K562 (cell line): ENCODE measurements around the gene FGR. TPM values are rescaled to one million over a fixed set of nuclear protein-coding genes. Genes with fewer than 3 reads are reported as not detected.

ENCODE experiments used
- ARNT ChIP-seq, 2 experiments: fragments of 450-650 bp; IDR thresholded peaks; 2 replicates each; pipeline ENCODE4 v1.6.1; 2016; ENCODE audit warnings: mild to moderate bottlenecking in 1 of 2
- CHD4 ChIP-seq: fragments of 200-600 bp; sonication (generic); IDR thresholded peaks from 3 replicates; pipeline ENCODE4 v1.6.1; 2012; ENCODE audit warnings: low read depth, mild to moderate bottlenecking, mixed read lengths, low read length, inconsistent platforms; ENCODE audit not compliant: insufficient read depth, insufficient replicate concordance, poor library complexity, severe bottlenecking
- CTCFL ChIP-seq: IDR thresholded peaks from 2 replicates; pipeline ENCODE4 v1.6.1; 2011; ENCODE audit warnings: borderline replicate concordance, low read depth, mild to moderate bottlenecking, moderate library complexity, low read length; ENCODE audit not compliant: insufficient read depth, poor library complexity, severe bottlenecking
- CXXC5 ChIP-seq: fragments of 250-450 bp; sonication (Bioruptor Pico); IDR thresholded peaks from 2 replicates; pipeline ENCODE4 v1.8.0; 2022; ENCODE audit warnings: inconsistent platforms, mild to moderate bottlenecking, moderate library complexity
- EP400 ChIP-seq: fragments of 450-650 bp; IDR thresholded peaks from 2 replicates; pipeline ENCODE4 v1.6.1; 2017; ENCODE audit warnings: antibody characterized with exemption, mild to moderate bottlenecking, moderate library complexity
- HNRNPH1 ChIP-seq: fragments of 200-400 bp; formaldehyde crosslinking; optimal IDR thresholded peaks from 2 replicates; pipeline ENCODE3; 2017; ENCODE audit warnings: low read depth, mild to moderate bottlenecking, low read length, moderate library complexity
- LCOR ChIP-seq: sonication (generic); formaldehyde crosslinking; IDR thresholded peaks from 2 replicates; pipeline ENCODE4 v1.8.0; 2022; ENCODE audit warnings: mild to moderate bottlenecking, missing genetic modification reagents
- SIN3A ChIP-seq, 2 experiments: fragments of 150-350 bp in 1 of 2; IDR thresholded peaks; 2 replicates each; pipeline ENCODE4 v1.6.1; 2011 to 2016; ENCODE audit warnings: borderline replicate concordance in 2 of 2, low read depth in 2 of 2, low read length in 2 of 2, mild to moderate bottlenecking in 2 of 2, moderate library complexity in 2 of 2; ENCODE audit not compliant: control insufficient read depth in 1 of 2
- STAG1 ChIP-seq: sonication (generic); formaldehyde crosslinking; IDR thresholded peaks from 2 replicates; pipeline ENCODE4 v1.5.0; 2020; ENCODE audit warnings: missing genetic modification reagents, borderline replicate concordance
- TEAD1 ChIP-seq, 2 experiments: fragments of 450-650 bp in 1 of 2; sonication (generic) in 1 of 2; formaldehyde crosslinking; IDR thresholded peaks; 2 replicates each; pipeline versions ENCODE4 v1.4.0 to v1.8.0; 2020 to 2022; ENCODE audit warnings: mild to moderate bottlenecking in 2 of 2, missing genetic modification reagents in 1 of 2
- ZNF224 ChIP-seq: sonication (generic); formaldehyde crosslinking; IDR thresholded peaks from 2 replicates; pipeline ENCODE4 v1.8.0; 2022; ENCODE audit warnings: mild to moderate bottlenecking, missing genetic modification reagents
- ZNF639 ChIP-seq, 2 experiments: fragments of 200-800 bp in 1 of 2; sonication (Bioruptor generic) in 1 of 2; sonication (generic) in 1 of 2; formaldehyde crosslinking in 1 of 2; IDR thresholded peaks in 1 of 2; conservative IDR thresholded peaks in 1 of 2; 2 replicates each; pipeline versions ENCODE4 v1.5.0 to v1.6.1; 2016 to 2020; ENCODE audit warnings: missing compliant biosample characterization in 1 of 2, missing genetic modification characterization in 1 of 2, missing genetic modification reagents in 1 of 2
- polyA plus RNA-seq, 8 experiments: library from polyadenylated mRNA; depleted of rRNA in 4 of 8; stranded (reverse) in 5 of 8; unstranded in 3 of 8; fragments of >200 nt; fragmentation: Nextera tagmentation in 2 of 8; fragmentation: Illumina TruSeq in 1 of 8; extraction: Ambion mirVana in 2 of 8; extraction: Trizol in 1 of 8; gene quantifications; 2 replicates each; pipeline versions ENCODE4 v1.2.1 to v1.2.3, GENCODE V29; 2011 to 2014; ENCODE audit warnings: inconsistent platforms in 1 of 8, missing spikeins in 1 of 8
- total RNA-seq, 7 experiments: library from RNA; depleted of rRNA in 6 of 7; stranded (reverse); fragments of >200 nt in 6 of 7; fragmentation: Illumina TruSeq in 2 of 7; extraction: Trizol in 2 of 7; gene quantifications; 2 replicates each; pipeline versions ENCODE4 v1.2.1 to v1.2.3, GENCODE V29; 2011 to 2021; ENCODE audit warnings: low replicate concordance in 1 of 7
- TF ChIP-seq, protein P1 (sequence below), 3 experiments: IDR thresholded peaks in 2 of 3; conservative IDR thresholded peaks in 1 of 3; 2 replicates each; pipeline ENCODE4 v1.5.1; 2011 to 2012; ENCODE audit warnings: low read length in 3 of 3, mild to moderate bottlenecking in 3 of 3, control low read depth in 2 of 3, improper control_type of control experiment in 1 of 3, inconsistent platforms in 1 of 3, low read depth in 1 of 3, mixed read lengths in 1 of 3, moderate library complexity in 1 of 3; ENCODE audit not compliant: insufficient read depth in 2 of 3
- TF ChIP-seq, protein P2 (sequence below): sonication (generic); formaldehyde crosslinking; IDR thresholded peaks from 2 replicates; pipeline ENCODE4 v1.8.1; 2023; ENCODE audit warnings: mild to moderate bottlenecking, missing genetic modification reagents

FGR gene
- total and polyA plus RNA-seq, 9 of the 15 experiments (the other 6 are each of a cell fraction or from before 2014, with no cell fraction given), result 0.04 to 0.11 TPM; not detected in 7

- peak; percentile 76; the same call in 1 of the 2 replicates for TF ChIP-seq ZNF224 (CRISPR knock-in tag)
- peak in 1 of 2 experiments; percentile 72; a peak in 1 of 4 replicates for TF ChIP-seq TEAD1 (CRISPR knock-in tag; IDR thresholded peaks at IDR 0.05)
- TF ChIP-seq LCOR (CRISPR knock-in tag), result peak; percentile 18; the same call in 1 of the 2 replicates
- TF ChIP-seq SIN3A (IDR thresholded peaks at IDR 0.05; ENCODE audit: borderline replicate concordance in 2 of 2, control insufficient read depth in 1 of 2, low read depth in 2 of 2, low read length in 2 of 2), result peak in 1 of 2 experiments; percentile 51; a peak in 1 of 4 replicates
- 0 out of 4 replicates have a peak, but pooled peaks of 1 of the 2 experiments have one; percentile 18 for TF ChIP-seq ARNT (IDR thresholded peaks at IDR 0.05)
- TF ChIP-seq, protein P1, sequence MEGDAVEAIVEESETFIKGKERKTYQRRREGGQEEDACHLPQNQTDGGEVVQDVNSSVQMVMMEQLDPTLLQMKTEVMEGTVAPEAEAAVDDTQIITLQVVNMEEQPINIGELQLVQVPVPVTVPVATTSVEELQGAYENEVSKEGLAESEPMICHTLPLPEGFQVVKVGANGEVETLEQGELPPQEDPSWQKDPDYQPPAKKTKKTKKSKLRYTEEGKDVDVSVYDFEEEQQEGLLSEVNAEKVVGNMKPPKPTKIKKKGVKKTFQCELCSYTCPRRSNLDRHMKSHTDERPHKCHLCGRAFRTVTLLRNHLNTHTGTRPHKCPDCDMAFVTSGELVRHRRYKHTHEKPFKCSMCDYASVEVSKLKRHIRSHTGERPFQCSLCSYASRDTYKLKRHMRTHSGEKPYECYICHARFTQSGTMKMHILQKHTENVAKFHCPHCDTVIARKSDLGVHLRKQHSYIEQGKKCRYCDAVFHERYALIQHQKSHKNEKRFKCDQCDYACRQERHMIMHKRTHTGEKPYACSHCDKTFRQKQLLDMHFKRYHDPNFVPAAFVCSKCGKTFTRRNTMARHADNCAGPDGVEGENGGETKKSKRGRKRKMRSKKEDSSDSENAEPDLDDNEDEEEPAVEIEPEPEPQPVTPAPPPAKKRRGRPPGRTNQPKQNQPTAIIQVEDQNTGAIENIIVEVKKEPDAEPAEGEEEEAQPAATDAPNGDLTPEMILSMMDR (IDR thresholded peaks at IDR 0.05 in 2 of 3, conservative IDR thresholded peaks at IDR 0.05 in 1 of 3; ENCODE audit: insufficient read depth in 2 of 3, low read depth in 1 of 3, low read length in 3 of 3), result peak; percentile 88 to 99 (median 92)
- TF ChIP-seq STAG1 (CRISPR knock-in tag), result peak; percentile 40; the same call in 1 of the 2 replicates
- TF ChIP-seq CTCFL, result peak; percentile 68
- TF ChIP-seq CXXC5, result peak; percentile 59
- TF ChIP-seq EP400, result peak; percentile 33; the same call in 1 of the 2 replicates
- TF ChIP-seq, protein P2, sequence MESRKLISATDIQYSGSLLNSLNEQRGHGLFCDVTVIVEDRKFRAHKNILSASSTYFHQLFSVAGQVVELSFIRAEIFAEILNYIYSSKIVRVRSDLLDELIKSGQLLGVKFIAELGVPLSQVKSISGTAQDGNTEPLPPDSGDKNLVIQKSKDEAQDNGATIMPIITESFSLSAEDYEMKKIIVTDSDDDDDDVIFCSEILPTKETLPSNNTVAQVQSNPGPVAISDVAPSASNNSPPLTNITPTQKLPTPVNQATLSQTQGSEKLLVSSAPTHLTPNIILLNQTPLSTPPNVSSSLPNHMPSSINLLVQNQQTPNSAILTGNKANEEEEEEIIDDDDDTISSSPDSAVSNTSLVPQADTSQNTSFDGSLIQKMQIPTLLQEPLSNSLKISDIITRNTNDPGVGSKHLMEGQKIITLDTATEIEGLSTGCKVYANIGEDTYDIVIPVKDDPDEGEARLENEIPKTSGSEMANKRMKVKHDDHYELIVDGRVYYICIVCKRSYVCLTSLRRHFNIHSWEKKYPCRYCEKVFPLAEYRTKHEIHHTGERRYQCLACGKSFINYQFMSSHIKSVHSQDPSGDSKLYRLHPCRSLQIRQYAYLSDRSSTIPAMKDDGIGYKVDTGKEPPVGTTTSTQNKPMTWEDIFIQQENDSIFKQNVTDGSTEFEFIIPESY (CRISPR knock-in tag), result peak; percentile 82
- TF ChIP-seq HNRNPH1, result no peak
- 0 out of 4 replicates have a peak, but pooled peaks of 1 of the 2 experiments have one; percentile 46 for TF ChIP-seq ZNF639 (CRISPR knock-in tag; conservative IDR thresholded peaks at IDR 0.05 in 1 of 2, IDR thresholded peaks at IDR 0.05 in 1 of 2)
- no peak for TF ChIP-seq CHD4
Observed at GRCh38 chr1:27668808-27669723, 34.1 kb upstream of the FGR start (continued).
